GM18870 (cell line): Measurements from ENCODE around the gene CSHL1.
"Not testable (repeated sequence)": the region's sequence is repeated elsewhere in the genome, so short reads cannot be mapped to it uniquely, and the experiment has no call there.

ENCODE experiments used
- ATAC-seq: cut with Tn5 transposase; IDR thresholded peaks from one replicate; pipeline ENCODE4 v1.9.1; 2021; ENCODE audit warnings: moderate library complexity; ENCODE audit not compliant: unreplicated experiment

The CSHL1 gene

GRCh38 chr17:63920050-63920449 lies 9.0 kb upstream of the CSHL1 start:
- ATAC-seq = not testable (repeated sequence)

- no peak for ATAC-seq
Measured at GRCh38 chr17:63919311-63919723, 8.3 kb upstream of the CSHL1 start.

- not testable (repeated sequence) for ATAC-seq
Measured at GRCh38 chr17:63918789-63919305, 7.8 kb upstream of the CSHL1 start, which contains the start of gene GH1. GH1 (minus strand) TSS chr17:63918839; CDS start chr17:63918776, 63 bp downstream.

- ATAC-seq = no peak
Measured at GRCh38 chr17:63918305-63918704, 7.2 kb upstream of the CSHL1 start.

- no peak for ATAC-seq
Measured at GRCh38 chr17:63917646-63918045, 6.6 kb upstream of the CSHL1 start.

- ATAC-seq = not testable (repeated sequence)
Measured at GRCh38 chr17:63917206-63917605, 6.1 kb upstream of the CSHL1 start.

GRCh38 chr17:63916566-63917185 lies 5.6 kb upstream of the CSHL1 start:
- ATAC-seq = no peak

GRCh38 chr17:63915753-63916152 lies 4.7 kb upstream of the CSHL1 start:
- not testable (repeated sequence) for ATAC-seq

- no peak for ATAC-seq
Measured at GRCh38 chr17:63914471-63914870, 3.4 kb upstream of the CSHL1 start.

GRCh38 chr17:63911657-63912100 lies 621 bp upstream of the CSHL1 start:
- ATAC-seq = no peak

GRCh38 chr17:63910096-63910495 lies 962 bp downstream of the CSHL1 start:
- ATAC-seq = no peak

- not testable (repeated sequence) for ATAC-seq
Measured at GRCh38 chr17:63909586-63909985, 1.5 kb downstream of the CSHL1 start.

GRCh38 chr17:63907161-63907778 lies 3.8 kb downstream of the CSHL1 start:
- ATAC-seq = not testable (repeated sequence)

GRCh38 chr17:63904796-63905195 lies 6.3 kb downstream of the CSHL1 start:
- not testable (repeated sequence) for ATAC-seq

GRCh38 chr17:63903787-63904201 lies 7.3 kb downstream of the CSHL1 start:
- ATAC-seq = not testable (repeated sequence)

- not testable (repeated sequence) for ATAC-seq
Measured at GRCh38 chr17:63901971-63902370, 9.1 kb downstream of the CSHL1 start.

GRCh38 chr17:63898899-63899798 lies 11.9 kb downstream of the CSHL1 start:
- not testable (repeated sequence) for ATAC-seq

GRCh38 chr17:63896524-63897354 lies 14.3 kb downstream of the CSHL1 start, which contains the start of gene CSH1:
CSH1 (minus strand) TSS chr17:63896574; CDS start chr17:63896511, 63 bp downstream.
- not testable (repeated sequence) for ATAC-seq

- ATAC-seq = not testable (repeated sequence)
Measured at GRCh38 chr17:63894821-63895220, 16.2 kb downstream of the CSHL1 start.

GRCh38 chr17:63894021-63894420 lies 17.0 kb downstream of the CSHL1 start:
- ATAC-seq = not testable (repeated sequence)
